Heart left ventricle (tissue), 13 donors: ENCODE data around the gene LRPAP1.
"Not testable (repeated sequence)": the region's sequence is repeated elsewhere in the genome, so short reads cannot be mapped to it uniquely, and the experiment has no call there.

ENCODE experiments used
- POLR2A ChIP-seq, 2 donors: fragments of 450-650 bp; IDR thresholded peaks; one replicate each; pipeline ENCODE4 v1.6.1; 2017; ENCODE audit warnings: antibody characterized with exemption in 2 of 2, mild to moderate bottlenecking in 2 of 2, moderate library complexity in 2 of 2
- TF ChIP-seq, protein P1 (sequence below), 12 donors: fragments of 200-600 bp; sonication (generic) in 4 of 12; IDR thresholded peaks; one replicate each; pipeline versions ENCODE4 v1.5.0 to v1.8.0; 2018 to 2022; ENCODE audit warnings: antibody characterized with exemption in 12 of 12, mild to moderate bottlenecking in 5 of 12
- donor health status: ischemic (EF 13 %, LVEDD 7.1; RV severe dilation, severe dysfunction).
- donor health status: DM: no; HTN: yes; CAD: no.
- donor health status: DM: no; HTN: no; CAD: no.
- donor health status: ischemic (EF 25% LVEDD 6.9; RV normal size, moderate dysfunction).
- donor health status: ischemic (EF 25% LVEDD 5.7; RV mildly dilated, moderate dysfunction).
- donor health status: ischemic (EF 35%, LVEDD 5.7; RV mildly dilated, moderate dysfunction).
- donor health status: nonischemic (EF 11% LVEDD 7.7; RV severe dilation, severe dysfunction).
- donor health status: DM: yes; HTN: yes; CAD: no.
- donor health status: PGD.
- donor health status: ischemic (EF 29% LVEDD 5.4; RV normal size, mild dysfunction).
- donor health status: nonischemic (EF 23%, LVEDD 6.1; RV moderate dilation, normal function).

DNA sequence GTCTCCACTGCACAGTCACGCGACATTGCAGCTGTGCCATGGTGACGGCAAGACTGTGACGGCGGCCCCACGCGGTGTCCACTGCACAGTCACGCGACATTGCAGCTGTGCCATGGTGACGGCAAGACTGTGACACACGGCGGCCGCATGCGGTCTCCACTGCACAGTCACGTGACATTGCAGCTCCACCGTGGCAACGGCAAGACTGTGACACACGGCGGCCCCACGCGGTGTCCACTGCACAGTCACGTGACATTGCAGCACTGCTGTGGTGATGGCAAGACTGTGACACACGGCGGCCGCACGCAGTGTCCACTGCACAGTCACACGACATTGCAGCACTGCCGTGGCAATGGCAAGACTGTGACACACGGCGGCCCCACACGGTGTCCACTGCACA is 32.7 kb upstream of the LRPAP1 start:
- TF ChIP-seq, protein P1, sequence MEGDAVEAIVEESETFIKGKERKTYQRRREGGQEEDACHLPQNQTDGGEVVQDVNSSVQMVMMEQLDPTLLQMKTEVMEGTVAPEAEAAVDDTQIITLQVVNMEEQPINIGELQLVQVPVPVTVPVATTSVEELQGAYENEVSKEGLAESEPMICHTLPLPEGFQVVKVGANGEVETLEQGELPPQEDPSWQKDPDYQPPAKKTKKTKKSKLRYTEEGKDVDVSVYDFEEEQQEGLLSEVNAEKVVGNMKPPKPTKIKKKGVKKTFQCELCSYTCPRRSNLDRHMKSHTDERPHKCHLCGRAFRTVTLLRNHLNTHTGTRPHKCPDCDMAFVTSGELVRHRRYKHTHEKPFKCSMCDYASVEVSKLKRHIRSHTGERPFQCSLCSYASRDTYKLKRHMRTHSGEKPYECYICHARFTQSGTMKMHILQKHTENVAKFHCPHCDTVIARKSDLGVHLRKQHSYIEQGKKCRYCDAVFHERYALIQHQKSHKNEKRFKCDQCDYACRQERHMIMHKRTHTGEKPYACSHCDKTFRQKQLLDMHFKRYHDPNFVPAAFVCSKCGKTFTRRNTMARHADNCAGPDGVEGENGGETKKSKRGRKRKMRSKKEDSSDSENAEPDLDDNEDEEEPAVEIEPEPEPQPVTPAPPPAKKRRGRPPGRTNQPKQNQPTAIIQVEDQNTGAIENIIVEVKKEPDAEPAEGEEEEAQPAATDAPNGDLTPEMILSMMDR (IDR thresholded peaks at IDR 0.05), result not testable (repeated sequence)
- TF ChIP-seq POLR2A (IDR thresholded peaks at IDR 0.05), result not testable (repeated sequence)
